HG03196 (cell line): Measurements from ENCODE around the gene EOLA1.
A peak's percentile ranks its signal among the peaks of the same experiment; 100 is the strongest.
"Not testable (repeated sequence)": the region's sequence is repeated elsewhere in the genome, so short reads cannot be mapped to it uniquely, and the experiment has no call there.

ENCODE experiments used
- ATAC-seq: cut with Tn5 transposase; IDR thresholded peaks from one replicate; pipeline ENCODE4 v1.9.1; 2021; ENCODE audit not compliant: unreplicated experiment

Gene EOLA1

GRCh38 chrX:149513825-149514428, 26.9 kb upstream of the EOLA1 start:
- ATAC-seq, result no peak

GRCh38 chrX:149515954-149516602, 24.7 kb upstream of the EOLA1 start:
- ATAC-seq, result no peak

DNA sequence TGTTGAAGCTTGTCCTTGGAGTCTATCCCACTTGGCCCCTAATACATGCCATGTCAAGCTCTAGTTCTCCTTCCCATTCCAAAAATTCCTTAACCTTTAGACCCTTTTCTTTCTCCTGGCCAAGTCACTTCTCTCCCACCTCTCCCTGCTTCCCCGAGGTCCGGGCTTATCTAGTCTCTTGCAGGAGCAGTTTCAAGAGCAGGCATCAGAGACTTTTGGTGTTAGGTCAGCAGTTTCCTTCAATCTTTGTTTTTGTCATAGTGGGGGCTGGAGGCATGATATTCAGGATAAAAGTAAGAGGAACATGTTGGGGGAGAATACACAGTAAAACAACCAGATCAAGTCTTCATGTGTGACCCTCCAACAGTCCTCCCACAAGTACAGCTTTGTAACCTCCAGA, 24.2 kb upstream of the EOLA1 start:
- no peak for ATAC-seq

DNA sequence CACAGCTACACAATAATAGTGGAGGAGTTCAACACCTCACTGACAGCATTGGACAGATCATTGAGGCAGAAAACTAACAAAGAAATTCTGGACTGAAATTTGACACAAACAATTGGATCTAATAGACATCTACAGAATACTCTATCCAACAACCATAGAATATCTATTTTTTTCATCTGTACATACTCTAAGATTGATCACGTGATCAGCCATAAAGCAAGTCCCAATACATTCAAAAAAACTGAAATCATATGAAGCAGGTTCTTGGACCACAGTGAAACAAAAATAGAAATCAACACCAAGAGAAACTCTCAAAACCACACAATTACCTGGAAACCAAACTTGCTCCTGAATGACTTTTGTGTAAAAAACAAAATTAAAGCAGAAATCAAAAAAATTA, 23.5 kb upstream of the EOLA1 start:
- ATAC-seq, result no peak

DNA sequence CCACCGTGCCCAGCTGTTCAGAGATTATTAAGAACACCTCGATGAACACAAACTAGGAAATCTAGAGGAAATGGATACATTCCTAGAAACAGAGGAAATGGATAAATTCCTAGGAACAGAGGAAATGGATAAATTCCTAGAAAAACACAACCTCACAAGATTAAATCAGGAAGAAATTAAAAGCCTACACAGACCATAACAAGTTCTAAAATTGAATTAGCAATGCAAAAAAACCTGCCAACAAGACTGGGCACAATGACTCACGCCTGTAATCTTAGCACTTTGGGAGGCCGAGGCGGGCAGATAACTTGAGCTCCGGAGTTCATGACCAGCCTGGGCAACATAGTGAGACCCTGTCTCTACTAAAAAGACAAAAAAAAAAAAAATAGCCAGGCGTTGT, 22.6 kb upstream of the EOLA1 start:
- no peak for ATAC-seq

DNA sequence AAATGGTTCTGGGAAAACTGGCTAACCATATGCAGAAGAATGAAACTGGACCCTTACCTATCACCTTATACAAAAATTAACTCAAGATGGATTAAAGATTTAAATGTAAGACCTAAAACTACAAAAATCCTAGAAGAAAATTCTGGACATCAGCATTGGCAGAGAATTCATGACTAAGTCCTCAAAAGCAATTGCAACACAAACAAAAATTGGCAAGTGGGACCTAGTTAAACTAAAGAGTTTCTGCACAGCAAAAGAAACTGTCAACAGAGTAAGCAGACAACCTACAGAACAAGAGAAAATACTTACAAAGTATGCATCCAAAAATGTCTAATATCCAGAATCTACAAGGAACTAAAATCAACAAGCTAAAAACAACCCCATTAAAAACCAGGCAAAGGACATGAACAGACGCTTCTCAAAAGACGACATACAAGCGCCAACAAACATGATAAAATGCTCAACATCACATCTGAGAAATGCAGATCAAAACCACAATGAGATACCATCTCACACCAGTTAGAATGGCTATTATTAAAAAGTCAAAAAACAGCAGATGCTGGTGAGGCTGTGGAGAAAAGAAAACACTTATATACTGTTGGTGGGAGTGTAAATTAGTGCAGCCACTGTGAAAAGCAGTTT, 20.1 kb upstream of the EOLA1 start:
- ATAC-seq, result not testable (repeated sequence)

GRCh38 chrX:149521438-149521837, 19.4 kb upstream of the EOLA1 start:
- ATAC-seq, result no peak

GRCh38 chrX:149522916-149523315, 17.9 kb upstream of the EOLA1 start:
- ATAC-seq, result no peak

DNA sequence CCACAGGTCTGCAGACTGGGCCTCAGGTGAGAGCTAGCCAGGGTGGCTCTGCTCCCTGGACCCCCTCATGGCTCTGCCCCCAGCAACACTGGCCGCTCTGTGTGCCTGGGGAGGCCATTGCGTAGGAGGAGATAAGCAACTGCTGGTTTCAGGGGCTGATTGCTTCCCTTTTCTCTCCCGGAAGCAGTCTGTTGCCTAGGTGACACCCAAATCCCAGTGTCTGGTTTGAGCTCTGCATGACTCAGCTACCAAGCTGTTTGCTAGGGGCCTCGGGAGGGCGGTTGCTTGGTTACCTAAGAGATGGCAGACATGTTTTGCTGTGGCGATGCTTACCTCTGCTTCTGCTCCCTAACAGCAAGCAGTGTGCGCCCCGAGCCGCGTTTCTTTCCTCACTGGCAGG, 15.4 kb upstream of the EOLA1 start:
- ATAC-seq, result peak; percentile 91

GRCh38 chrX:149525903-149526302, 14.9 kb upstream of the EOLA1 start:
- peak; percentile 44 for ATAC-seq

DNA sequence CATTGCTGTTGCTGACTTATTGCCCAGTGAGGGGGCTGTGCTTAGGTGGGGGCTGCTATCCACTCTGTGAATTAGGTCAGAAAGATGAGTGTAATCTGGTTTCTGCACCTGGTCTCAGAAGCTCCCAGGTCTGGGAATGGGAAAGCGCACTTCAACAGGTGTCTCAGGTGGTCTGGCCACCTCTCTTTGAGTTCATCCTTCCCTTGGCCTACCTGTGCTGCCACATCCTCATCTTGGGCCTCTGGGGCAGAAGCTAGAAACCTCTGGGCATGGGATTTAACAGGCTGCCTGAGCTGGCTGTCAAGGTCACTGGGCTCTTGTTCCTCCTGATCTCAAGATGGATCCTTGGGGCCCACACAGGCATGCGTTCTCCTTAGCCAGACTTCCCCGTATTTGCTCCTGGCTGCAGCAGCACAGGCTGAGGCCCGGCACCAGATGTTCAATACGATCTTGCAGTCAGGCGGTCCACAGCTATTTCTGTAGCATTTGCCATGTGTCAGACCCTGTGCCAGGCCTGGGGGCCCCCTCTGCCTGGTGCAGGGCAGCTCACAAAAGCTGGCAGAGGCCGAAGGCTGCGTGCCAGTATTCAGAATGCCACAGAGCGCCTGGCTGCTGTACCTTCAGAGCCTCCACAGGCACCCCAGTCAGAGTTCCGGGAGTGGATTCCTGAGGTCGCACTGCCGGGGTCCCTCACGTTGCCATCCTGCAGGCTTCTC, 14.3 kb upstream of the EOLA1 start:
- ATAC-seq, result not testable (repeated sequence)

DNA sequence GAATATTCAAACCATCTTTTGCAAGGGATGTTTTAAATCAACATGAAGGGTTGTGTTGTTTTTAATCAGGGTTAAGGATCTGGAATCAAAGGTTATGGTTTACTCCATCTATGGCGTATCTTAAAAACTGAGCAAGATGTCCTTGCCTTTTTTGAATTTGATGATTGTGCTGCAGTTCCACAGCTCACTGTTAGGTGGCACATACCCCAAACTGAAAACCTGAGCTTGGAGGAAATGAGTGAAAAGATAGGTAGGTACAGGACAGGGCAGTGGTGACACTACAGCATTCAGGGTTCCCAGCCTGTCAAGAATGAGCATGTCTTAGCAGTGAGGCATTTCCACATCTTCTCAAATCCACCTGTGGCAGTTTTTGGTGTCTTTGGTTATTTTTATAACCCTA, 13.1 kb upstream of the EOLA1 start:
- no peak for ATAC-seq

- ATAC-seq, result no peak
Measured at GRCh38 chrX:149528381-149528780, 12.4 kb upstream of the EOLA1 start.

- ATAC-seq, result no peak
Measured at GRCh38 chrX:149531599-149531998, 9.2 kb upstream of the EOLA1 start.

DNA sequence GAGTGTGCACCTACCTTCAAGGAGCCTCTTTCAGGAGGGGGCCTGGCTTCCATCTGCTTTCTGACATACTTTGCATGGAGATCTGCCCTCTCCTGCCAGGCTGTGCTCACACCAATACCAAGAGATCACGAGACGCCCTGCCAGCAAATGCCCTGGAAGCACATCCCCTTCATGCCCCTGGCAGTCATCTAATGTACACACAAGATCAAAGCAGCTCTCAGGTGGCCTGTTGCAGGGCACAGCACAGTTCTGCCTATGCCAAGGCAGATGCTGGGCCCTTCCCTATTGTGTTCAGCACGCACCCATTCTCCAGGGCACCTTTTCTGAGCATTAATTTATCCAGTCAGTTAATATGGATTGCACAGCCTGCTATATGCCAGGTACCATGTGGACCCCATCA, 7.9 kb upstream of the EOLA1 start:
- not testable (repeated sequence) for ATAC-seq

- not testable (repeated sequence) for ATAC-seq
Measured at GRCh38 chrX:149533999-149534398, 6.8 kb upstream of the EOLA1 start.

GRCh38 chrX:149534926-149535602, 5.7 kb upstream of the EOLA1 start:
- ATAC-seq, result not testable (repeated sequence)

DNA sequence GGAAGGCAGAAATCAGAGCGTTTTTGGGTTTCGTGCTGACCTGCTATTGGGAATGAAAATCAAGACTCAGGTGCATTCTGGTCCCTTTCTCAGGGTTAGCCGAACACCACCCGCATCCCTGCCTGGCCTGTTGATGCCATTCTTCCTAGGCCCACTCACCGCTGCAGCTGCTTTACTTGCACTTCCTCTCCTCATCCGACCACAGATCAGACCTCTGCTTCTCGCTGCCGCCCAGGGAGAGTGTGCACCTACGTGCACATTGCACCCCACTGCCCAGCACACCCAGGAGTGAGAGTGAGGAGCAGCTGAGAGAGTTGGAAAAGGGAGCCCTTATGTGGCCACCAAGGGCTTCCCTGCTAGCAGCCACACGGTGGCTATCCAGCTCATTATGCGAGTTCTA, 3.3 kb upstream of the EOLA1 start:
- ATAC-seq, result not testable (repeated sequence)

- ATAC-seq, result peak; percentile 52
Measured at GRCh38 chrX:149539283-149540130, 1.3 kb upstream of the EOLA1 start.

- peak; percentile 23 for ATAC-seq
Measured at GRCh38 chrX:149540131-149540620, 636 bp upstream of the EOLA1 start.
